GM12864 (cell line): ENCODE data around the gene LDHB.
"Not testable (repeated sequence)": the region's sequence is repeated elsewhere in the genome, so short reads cannot be mapped to it uniquely, and the experiment has no call there.

Experiments
- DNase-seq: peaks from one replicate; pipeline ENCODE4 v3.0.0-alpha.2; 2011; ENCODE audit warnings: low read depth
- H3K4me3 ChIP-seq: 2 replicates; pipeline ENCODE4 v1.5.1; 2011; ENCODE audit warnings: mild to moderate bottlenecking, low read depth, low read length, control low read depth
- CTCF ChIP-seq: IDR thresholded peaks from 2 replicates; pipeline ENCODE4 v1.5.1; 2011; ENCODE audit warnings: low read depth, mild to moderate bottlenecking, moderate library complexity, low read length, control low read depth, inconsistent platforms; ENCODE audit errors: missing control alignments

LDHB gene

GRCh38 chr12:21676776-21677175 lies 19.1 kb upstream of the LDHB start:
- H3K4me3 ChIP-seq = no peak overlapping the region
- DNase-seq = no peak

GRCh38 chr12:21675641-21676040 lies 18.0 kb upstream of the LDHB start:
- DNase-seq = no peak
- no peak overlapping the region for H3K4me3 ChIP-seq
- no peak for TF ChIP-seq CTCF

More at GRCh38 chr12:21676776-21677175, 19.1 kb upstream of the LDHB start:
- no peak for TF ChIP-seq CTCF

- TF ChIP-seq CTCF = no peak
- no peak for DNase-seq
Observed at GRCh38 chr12:21675096-21675495, 17.5 kb upstream of the LDHB start.

GRCh38 chr12:21673830-21674552 lies 16.3 kb upstream of the LDHB start:
- not testable (repeated sequence) for H3K4me3 ChIP-seq, DNase-seq

More at GRCh38 chr12:21675096-21675495, 17.5 kb upstream of the LDHB start:
- H3K4me3 ChIP-seq = no peak overlapping the region

- DNase-seq = no peak
- no peak overlapping the region for H3K4me3 ChIP-seq
- no peak for TF ChIP-seq CTCF
Observed at GRCh38 chr12:21672146-21672545, 14.5 kb upstream of the LDHB start.

- TF ChIP-seq CTCF = no peak
- no peak for DNase-seq
- no peak overlapping the region for H3K4me3 ChIP-seq
Observed at GRCh38 chr12:21666722-21667121, 9.1 kb upstream of the LDHB start.

GRCh38 chr12:21665816-21666215 lies 8.2 kb upstream of the LDHB start:
- no peak for TF ChIP-seq CTCF
- H3K4me3 ChIP-seq = no peak overlapping the region
- DNase-seq = no peak
